CD4-positive, alpha-beta T cell treated with Interleukin-4 for 1 hour (primary cell): ENCODE data around the gene TMC1.

Experiments
- DNase-seq, 2 donors: peaks; one replicate each; pipeline ENCODE4 v3.0.0-alpha.2; 2020 to 2022

The TMC1 gene

DNA sequence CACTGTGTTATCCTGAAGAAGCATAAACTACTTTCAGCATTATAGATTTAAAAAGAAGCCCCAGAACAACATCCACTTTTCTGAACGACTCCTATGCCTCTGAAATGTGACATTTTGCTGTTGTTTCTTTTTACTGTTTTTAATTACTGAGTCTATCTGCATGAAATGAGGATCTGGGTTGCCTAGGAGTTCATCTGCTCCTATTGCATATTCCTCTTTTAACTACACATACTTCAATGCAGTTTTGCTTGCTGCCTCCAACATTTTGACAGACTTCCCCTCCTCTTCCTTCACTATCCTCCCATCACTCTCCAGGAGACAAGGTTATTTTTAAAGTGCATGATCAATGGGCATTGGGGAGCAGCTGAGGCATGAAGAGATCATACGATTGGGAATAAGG lies 164.5 kb downstream of the TMC1 start:
- no peak for DNase-seq

DNA sequence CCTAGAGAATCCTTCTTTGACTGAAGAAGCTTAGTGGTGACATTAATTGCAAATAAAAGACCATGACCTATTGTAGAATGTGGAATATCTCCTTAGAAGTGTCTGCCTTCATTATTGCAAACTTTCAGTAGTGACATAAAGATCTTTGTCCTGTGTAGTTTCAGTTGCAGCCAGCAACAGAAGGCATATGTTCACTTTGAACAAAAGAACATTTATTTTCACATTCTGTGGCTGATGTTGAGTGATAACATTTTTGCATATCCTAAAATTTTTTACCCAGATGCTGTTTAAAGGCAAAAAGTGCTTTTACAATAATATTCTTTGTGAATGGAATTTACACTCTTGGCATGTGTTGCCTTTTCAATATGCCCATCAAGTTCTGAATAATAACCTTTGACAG lies 165.9 kb downstream of the TMC1 start:
- DNase-seq: no peak

DNA sequence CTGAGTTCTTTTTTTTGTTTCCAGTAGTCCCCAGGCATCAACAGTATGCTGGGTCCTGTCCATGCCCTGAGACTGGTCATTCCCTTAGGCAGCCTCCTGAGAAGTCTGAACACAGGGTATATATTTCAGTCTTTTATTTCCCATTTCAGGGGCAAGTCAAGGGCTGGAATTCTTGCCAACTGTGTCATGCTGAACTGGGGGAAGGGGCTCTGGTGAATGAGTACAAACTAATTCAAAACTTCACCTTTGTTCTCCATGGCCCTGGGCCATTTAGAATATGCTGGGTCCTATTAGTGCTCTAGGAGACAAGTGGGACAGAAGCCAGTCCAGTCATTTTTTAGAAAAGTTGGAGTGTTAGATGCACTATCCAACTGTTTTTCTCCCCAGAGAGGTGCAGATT lies 170.3 kb downstream of the TMC1 start:
- no peak for DNase-seq

DNA sequence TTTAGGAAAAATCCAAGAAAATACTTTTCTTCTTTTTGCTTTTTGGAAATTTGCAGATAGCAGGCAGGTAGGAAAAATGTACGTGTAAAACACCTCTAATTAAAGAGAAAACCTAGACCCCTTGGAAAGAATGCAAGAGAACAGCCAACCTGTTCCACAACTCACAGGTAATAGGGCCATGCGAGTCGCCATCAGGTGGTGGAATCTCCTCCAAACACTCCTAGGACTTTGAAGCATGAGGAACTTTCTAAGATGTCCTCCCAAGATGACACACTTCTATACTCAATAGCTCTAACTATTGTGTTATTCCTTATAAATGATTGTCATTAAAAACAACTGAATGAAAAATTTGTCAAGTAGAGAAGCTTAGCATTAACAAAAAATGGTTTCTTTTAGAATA lies 174.0 kb downstream of the TMC1 start:
- DNase-seq: no peak

DNA sequence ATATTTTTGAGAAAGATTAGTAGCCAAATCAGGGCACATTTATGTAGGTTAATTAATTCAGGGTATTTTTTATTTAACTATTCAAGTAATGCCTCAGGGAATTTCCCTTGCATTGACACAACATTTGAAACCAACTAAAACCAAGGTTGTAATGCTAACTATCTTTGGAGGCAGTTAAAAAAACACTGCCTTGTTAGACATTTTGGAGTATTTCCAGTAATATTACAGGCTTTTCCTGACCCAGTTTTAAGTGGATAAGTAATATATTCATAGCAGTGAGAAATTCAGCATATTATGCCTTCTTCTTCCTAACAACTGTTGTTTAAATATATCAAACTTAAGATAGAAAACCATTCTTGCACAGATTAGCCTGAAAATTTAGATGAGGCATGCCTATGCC lies 175.1 kb downstream of the TMC1 start:
- DNase-seq: no peak

DNA sequence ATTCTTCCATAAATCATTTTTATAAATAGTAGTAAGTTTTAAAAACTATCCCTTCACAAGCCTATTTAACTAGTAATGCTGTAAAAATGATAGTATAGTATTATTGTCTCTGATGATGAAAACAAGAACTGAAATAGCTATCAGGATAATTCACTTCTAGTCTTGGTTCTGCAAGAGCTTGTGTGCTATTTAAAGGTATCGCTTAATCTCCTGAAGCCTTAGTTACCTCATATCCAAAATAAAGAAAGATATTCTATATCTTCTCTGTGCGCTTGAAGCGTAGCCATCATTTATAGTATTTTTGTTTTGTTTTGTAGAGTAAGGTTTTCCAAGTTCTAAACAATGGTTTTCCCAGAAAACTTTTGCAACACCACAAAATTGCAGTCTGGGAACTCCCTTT lies 180.1 kb downstream of the TMC1 start:
- DNase-seq: no peak

DNA sequence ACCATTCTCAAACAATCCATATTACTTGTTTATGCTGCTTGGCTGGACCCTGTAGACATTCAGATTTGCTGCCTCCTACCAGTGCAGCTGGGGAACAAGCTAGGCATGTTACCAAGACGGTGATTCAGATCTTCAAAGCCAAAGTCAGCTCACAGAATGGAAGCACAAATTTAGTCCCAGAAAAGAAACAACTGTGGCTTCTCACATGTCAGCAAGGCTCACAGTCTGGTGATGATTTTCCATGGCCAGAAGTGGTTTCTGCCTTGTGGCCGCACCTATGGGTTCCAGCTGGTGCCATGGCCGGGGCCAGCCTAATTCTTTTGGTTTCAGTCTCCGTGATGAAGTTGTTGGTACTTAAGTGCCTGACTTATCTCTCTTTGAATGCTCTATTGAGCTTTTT lies 182.2 kb downstream of the TMC1 start:
- DNase-seq: no peak

DNA sequence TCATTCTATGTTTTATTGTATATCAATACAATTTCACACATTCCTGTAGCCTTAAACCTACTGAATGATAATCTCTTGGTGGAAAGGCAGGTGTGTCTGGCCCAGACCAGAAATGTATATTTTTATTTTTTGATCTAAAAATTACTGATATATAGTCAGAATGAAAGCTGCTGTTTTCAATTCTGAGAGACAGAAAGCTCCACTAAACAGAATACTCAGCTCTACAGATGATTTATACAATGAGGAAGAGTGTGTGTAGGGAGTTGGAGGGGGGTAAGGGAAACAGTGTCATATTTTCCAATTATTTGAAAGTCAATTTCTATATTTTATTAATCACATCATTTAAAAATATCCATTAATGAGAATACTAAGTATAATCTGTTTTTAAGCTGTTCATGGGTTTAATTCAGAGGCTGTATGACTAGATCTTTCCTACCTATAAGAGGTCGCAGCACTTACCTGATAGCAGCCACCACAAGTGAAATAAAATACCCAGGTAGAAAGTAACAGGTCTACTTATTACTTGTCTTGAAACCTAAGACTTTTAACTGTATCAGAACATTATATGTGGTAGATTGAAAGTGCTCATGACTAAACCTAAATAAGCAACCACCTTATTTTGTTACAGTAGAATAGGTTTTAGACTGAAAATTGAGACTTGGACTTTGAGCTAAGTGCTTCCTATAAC lies 183.4 kb downstream of the TMC1 start:
- no peak for DNase-seq

DNA sequence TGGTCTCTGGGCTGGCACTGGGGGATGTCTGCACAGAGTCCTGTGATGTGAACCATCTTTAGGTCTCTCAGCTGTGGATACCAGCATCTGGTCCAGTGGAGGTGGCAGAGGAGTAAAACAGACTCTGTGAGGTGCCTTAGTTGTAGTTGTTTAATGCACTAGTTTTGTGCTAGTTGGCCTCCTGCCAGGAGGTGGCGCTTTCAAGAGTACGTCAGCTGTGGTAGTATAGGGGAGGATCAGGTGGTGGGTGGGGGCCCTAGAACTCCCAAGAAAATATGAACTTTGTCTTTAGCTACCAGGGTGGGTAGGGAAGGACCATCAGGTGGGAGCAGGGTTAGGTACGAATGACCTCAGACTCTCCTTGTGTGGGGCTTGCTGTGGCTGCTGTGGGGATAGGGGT lies 197.1 kb downstream of the TMC1 start:
- DNase-seq: no peak

DNA sequence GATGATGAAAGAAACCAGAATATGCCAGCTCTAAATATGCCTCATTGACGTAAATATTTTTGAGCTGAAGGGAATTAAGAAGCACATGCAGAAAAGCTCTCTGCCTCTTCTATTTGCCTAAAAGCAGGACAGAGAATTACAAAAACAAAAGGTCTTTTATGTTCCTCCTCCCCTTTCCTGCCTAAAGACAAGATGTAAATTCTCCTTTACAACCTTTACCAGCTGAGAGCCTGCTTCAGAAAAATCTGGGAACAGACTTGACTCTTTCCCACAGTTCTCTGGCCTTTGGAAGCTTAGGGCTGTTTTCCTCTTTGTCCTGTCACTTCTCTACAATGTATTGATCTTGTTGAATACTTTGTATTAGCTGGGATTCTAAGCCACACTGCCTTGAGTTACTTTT lies 199.7 kb downstream of the TMC1 start:
- DNase-seq: no peak

DNA sequence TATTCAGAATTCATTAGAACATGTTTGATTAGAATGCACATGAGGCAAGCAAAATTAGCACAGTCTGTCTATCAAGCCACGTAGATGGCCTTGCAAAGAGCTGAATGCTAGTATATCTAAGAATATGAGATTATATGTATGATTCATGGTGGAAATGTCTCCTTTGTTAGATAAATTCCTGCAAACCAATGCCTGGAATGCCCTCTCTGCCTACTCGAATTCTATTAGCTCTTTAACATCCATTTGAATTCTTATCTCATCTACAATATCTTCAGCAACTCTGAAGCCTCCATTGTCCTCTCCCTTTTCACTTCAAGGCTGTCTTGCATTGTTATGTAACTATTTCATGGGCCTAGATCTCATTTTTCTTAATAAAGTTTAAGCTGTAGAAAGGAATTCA lies 205.5 kb downstream of the TMC1 start:
- no peak for DNase-seq

DNA sequence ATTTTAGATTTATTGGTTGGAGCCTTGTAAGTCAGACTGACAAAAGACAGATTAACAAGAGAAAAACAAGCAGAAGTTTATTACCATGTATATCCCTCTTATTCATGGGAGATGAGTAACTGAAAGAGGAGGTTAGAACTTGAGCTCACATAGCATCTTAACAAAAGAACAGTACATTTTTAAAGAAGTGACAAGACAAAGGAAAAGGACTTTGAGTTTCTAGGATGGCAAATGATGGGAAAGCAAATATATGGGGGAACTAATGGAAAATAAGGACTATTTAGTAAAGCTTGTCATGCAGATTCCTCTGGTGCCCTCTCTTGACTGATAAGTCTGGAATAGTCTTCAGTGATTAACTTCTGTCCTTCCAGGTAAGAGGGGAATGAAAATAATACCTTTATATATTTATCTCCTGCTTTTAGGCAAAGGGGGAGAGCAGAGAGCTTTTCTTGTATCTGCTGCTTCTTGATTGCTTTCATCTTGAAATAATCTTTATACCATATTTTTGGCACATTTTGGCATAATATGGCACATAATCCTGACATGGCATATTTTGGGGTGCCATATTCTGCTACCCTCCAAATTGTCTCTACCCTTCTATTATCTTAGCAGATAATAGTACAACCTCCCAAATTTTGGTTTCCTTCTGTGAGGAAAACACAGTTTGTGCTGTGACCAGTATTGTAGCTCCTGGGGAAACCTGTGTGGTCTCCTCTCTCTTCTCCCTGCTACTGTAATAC lies 206.8 kb downstream of the TMC1 start:
- DNase-seq: no peak

DNA sequence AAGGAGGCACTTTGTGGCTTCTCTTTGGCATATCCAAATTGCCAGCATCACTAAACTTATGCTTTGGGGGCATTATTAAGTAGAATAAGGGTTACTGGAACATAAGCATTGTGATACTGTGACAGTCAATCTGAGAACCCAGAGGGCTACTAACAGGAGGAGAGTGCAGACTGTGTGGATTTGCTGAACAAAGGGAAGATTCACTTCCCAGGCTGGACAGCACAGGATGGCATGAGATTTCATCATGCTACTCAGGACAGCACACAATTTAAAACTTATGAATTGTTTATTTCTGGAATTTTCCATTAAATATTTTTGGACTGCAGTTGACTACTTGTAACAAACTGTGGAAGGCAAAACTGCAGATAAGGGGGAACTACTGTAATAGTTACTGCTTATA lies 212.5 kb downstream of the TMC1 start:
- no peak for DNase-seq

DNA sequence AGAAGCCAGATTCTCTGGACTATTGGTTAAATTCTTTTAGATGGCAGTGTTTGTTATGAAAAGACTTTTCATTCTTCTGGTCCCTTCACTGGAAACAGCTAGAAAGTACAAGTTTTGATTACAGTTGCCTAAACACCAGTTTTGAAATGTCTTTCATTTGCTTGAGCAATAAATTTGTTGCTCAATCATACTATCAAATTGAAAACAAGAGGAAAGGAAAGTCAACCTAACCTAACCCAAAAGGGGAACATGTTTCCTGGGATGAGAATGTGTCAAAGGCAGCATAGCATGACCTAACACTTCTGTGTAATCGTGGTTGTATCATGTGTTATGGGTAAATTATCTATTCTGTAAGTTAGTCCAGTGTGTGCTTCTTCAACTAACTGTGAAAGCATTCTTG lies 213.2 kb downstream of the TMC1 start:
- peak in 1 of 2 donors; percentile 11 for DNase-seq

DNA sequence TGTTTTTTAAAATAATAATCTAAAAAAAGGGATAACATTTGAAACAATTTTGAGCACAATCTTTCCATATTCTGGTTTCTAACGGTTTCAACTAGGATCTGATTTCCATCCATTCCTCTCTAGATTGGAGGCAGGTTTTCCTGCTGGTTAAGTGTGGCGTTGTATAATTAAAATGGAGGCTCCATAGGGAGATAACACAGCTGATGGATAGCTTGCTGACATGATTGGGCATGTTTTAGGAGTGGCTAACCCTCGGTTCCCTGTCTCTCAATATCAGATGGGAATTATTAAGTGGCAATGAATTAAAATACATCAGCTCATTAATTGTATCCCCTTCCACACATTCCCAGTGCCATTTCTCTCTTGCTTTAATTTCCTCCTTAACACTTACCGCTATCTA lies 222.4 kb downstream of the TMC1 start:
- DNase-seq: no peak

DNA sequence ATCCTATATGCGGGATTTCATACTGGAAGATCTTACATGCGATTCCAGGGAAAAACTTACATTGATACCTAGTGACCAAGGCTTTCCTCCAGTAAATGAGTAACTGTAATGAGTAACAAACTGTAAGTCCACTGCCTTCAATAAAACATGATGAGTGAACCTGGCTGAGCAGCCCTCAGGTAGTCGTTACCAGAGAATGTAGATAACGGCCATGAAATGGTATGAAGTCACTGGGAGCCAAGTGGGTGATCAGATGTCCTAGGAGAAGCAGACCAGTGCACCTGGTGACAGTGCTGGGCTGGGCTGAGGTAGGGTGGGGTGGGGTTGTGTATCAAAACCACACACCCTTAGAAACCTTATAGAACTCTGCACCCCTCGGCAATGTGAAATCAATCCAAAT lies 227.9 kb downstream of the TMC1 start:
- no peak for DNase-seq

DNA sequence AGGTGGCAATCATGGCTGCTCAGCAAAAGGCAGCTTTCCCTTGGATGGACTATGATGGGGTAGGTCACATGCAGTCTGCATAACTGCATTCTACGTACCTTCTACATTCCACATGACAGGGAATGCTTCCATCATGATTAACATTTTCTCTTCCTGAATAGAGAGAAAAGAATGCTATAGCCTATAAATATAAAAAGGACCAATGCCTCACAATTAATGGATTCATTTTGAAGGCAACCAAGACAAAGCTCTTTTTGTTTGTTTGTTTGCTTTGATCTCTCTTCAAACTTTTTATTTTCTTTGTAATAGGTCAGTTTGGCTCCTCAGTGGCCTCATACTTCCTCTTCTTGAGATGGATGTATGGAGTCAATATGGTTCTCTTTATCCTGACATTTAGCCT lies 230.1 kb downstream of the TMC1 start:
- DNase-seq: no peak

DNA sequence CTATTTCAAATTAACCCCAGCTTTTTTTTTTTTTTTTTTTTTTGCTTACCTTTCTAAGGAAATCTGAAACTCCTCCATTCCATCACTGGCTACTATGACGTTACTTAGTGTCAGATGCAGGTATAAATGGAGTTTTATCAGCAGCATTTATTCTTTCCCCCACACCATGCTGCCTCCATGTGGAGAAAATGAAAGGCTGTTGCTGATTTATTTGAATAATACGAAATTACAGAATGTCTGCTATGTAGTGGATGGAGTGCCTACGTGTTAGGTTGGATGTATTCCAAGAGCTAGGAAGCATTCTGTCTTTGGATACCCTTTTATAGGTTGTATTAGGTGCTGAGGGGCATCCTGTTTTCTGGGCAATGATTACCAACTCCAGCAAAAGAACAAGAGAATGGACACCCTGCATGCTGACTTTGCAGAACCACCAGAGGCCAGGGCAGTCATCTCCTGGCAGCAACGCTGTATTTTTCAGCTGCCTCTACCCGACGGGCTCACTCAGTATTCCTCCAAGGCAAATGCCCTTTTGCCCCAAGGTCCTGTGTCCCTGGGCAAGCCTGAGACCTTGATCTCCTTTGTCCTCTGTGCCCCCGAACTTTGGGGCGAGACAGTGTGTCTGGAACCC lies 232.0 kb downstream of the TMC1 start:
- DNase-seq: no peak

DNA sequence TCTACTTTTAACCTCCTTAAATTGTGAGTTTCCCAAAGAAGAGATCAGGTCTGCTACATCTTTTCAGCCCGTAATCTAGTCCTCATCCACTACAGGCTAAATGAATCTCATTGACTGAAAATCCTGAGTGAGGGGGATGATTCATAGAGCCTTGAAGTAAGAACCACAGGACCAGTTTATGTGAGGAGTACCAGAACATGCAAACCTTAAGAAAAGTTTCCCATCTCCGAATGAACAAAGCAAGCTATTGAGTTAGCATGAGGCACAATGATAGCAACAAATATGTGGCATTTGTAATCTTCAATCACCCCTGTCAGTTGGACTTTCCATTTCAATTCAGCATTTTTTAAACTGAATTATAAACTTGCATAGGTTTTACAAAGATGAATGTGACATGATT lies 234.4 kb downstream of the TMC1 start:
- no peak for DNase-seq

DNA sequence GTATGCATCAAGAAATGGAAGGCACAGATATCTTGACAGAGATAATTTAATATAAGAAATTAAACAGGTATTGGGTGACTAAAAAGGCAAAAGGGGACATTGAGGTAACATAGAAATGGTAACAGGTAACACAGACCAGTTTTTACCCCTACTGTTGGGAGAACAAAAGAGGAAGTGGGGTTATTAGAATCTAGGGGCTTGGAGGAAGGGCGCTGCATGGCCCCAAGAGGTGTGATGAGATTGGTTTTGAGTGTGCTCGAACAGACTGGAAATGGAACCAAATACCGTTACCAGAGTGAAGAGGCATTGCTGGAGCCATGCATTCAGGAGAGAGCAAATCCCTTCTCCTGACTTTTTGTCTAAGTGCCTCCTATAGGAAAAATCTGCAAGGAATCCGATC lies 237.5 kb downstream of the TMC1 start:
- no peak for DNase-seq

DNA sequence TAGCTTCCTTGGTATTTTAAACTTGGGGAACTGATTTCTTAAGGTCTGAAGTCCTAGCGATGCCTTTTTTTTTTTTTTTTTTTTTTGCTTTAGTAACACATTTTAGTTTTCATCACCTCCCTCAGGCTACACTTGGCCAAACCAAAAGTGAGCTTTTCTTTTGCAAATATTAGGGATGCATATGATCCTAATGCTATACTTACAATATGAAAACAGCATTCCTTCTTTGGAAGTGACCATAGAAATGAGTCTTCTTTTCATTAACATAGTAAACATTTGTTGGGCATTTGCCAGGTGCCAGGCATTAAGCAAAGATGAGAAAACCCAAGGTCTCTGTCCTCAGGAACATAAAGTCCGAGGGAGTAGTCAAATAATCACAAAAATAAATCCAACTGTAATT lies 241.6 kb downstream of the TMC1 start:
- no peak for DNase-seq

DNA sequence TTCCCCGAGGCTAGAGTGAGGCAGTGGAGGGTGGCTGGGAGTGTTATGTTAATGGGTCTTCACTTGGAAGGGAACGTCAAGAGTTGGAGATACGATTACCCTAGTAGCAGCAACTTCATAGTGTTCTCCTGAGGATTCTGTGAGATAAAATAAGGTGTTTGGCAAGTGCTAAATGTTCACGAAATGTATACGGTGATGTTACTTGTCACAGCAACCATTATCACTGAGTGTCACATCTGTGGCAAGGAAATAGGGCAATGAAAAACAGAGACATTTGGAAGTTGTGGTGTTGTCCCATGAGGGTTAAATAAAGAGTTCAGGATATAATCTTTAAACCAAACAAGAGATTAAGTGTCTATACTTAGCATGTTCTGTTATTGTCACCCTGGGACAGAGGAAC lies 248.1 kb downstream of the TMC1 start:
- DNase-seq: no peak

DNA sequence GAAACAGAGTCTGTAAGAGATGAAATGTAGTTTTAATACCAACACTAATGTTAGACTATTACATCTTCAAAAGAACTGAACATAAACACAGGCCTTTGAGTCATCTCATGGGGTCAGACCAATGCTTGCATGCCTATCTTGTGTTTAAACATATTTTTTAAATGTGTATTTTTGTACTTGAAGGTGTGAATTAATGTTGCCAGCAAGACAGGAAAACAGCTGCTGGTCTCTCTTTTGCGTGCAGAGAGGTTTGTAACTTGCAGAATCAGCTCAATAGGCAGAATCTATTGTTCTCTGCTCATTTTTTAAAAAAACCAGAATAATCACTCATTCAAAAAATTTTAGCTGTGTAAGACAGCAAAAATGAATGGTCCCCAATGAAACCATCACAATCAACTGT lies 251.3 kb downstream of the TMC1 start:
- no peak for DNase-seq

DNA sequence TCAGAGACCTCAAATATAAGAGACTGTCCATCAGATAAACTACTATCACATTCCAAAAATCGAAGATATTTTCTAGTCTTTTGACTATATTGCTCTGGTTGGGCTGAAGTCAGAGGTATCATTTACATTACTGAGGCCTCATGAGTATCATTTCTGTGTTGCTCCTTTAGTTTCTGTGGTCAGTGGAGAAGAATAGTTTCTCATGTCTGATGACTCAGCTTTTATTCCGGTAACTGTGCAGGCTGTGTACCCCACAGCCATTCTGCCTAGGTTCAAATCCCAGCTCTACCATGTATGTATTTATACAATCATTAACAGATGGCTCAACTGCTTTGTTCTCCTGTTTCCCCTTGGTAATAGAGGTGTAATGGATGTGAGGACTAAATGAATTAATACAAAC lies 252.2 kb downstream of the TMC1 start:
- no peak for DNase-seq

DNA sequence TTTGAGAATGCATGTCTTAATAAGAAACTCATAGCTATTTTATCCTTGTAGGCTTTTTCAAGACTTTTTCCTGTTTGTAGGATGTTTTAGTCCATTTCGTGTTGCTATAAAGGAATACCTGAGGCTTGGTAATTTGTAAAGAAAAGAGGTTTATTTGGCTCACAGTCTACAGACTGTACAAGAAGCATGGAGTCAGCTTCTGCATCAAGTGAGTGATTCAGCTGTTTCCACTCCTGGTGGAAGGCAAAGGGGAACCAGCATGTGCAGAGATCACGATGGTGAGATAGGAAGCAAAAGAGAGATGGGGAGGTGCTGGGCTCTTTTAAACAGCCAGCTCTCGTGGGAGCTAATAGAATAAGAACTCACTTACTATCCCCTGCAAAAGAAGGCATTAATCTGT lies 254.2 kb downstream of the TMC1 start:
- DNase-seq: no peak
